ENCODE results near the gene CSTPP1. TPM values are rescaled to one million over a fixed set of nuclear protein-coding genes. Genes with fewer than 3 reads are reported as not detected.

The CSTPP1 gene
- total and polyA plus RNA-seq, 2 donors (not counting 3 experiments of a cell fraction or from before 2014, with no cell fraction given): 25.9 to 38.2 TPM

GRCh38 chr11:47152126-47152952 lies 215.8 kb downstream of the CSTPP1 start:
- H3K4me1 ChIP-seq (ENCODE audit: control insufficient read depth, extremely low read depth, insufficient read depth, low read length): no peaks in the 10 kb centered on the region
- H3K9me3 ChIP-seq (replicated peaks; ENCODE audit: control insufficient read depth, insufficient read depth, low read length): no peaks in the 10 kb centered on the region
- H3K27me3 ChIP-seq (ENCODE audit: control insufficient read depth in 2 of 2, insufficient read depth in 2 of 2, low read length in 2 of 2): no peaks in the 10 kb centered on the region
- FAIRE-seq: peak; percentile 95
- H3K9ac ChIP-seq (replicated peaks; ENCODE audit: extremely low read depth, insufficient read depth, low read length): no peak overlapping the region
- TF ChIP-seq JUN (IDR thresholded peaks at IDR 0.05; ENCODE audit: borderline replicate concordance, insufficient read depth, insufficient read length, low read depth) (no peak), POLR2AphosphoS5 (IDR thresholded peaks at IDR 0.05; ENCODE audit: insufficient read depth, low read depth, low read length) (no peak), EZH2 (IDR thresholded peaks at IDR 0.05; ENCODE audit: borderline replicate concordance, low read depth, low read length, severe bottlenecking) (no peak), CTCF (IDR thresholded peaks at IDR 0.05; ENCODE audit: extremely low read depth in 1 of 2, insufficient read depth in 1 of 2, low read depth in 1 of 2, low read length in 2 of 2) (no peak), MAX (IDR thresholded peaks at IDR 0.05; ENCODE audit: insufficient read depth, insufficient read length) (no peak), GATA2 (IDR thresholded peaks at IDR 0.05; ENCODE audit: insufficient read depth, insufficient read length, low read depth, low read length) (no peak), POLR2A (IDR thresholded peaks at IDR 0.05; ENCODE audit: low read depth, low read length) (no peak), MYC (IDR thresholded peaks at IDR 0.05; ENCODE audit: low read depth, low read length) (no peak), FOS (IDR thresholded peaks at IDR 0.05; ENCODE audit: borderline replicate concordance, insufficient read depth, low read length) (no peak)
- DNase-seq (ENCODE audit: low read depth, low spot score): no peak
- ChIA-PET POLR2A (no interaction called here), CTCF (interaction anchor here (0.6 to 5.1 kb wide), 35 partner anchors 9 to 327 kb away, joined by 3 to 120 read pairs (median 6); partner anchors contain the start of genes CSTPP1 and LRP4)
- no peaks in the 10 kb centered on the region for H3K79me2 ChIP-seq (ENCODE audit: control insufficient read depth, insufficient read depth, low read length)
- dilution Hi-C loops (cut with MboI; ENCODE audit: extremely low pct_ligation_motif_present, low sequenced_read_pairs): no loop called here
- no peak overlapping the region for H3K27ac ChIP-seq (ENCODE audit: insufficient read depth, low read depth, low read length)
- no peak overlapping the region for H3K4me3 ChIP-seq (replicated peaks in 1 of 3; ENCODE audit: insufficient read depth in 1 of 3, low read depth in 1 of 3, low read length in 3 of 3)
- intact Hi-C loops (cut with micrococcal nuclease): no loop called here
- BruUV-seq (replicated peaks): no TSS peak
- H3K9me1 ChIP-seq (replicated peaks; ENCODE audit: control insufficient read depth, extremely low read depth, insufficient read depth, low read length): no peaks in the 10 kb centered on the region
- peaks cover 0 to 2% of the 10 kb centered on the region in 2 experiments for H3K36me3 ChIP-seq (ENCODE audit: control insufficient read depth in 2 of 2, extremely low read depth in 1 of 2, insufficient read depth in 2 of 2, low read length in 2 of 2)
- no peaks in the 10 kb centered on the region for H4K20me1 ChIP-seq (replicated peaks; ENCODE audit: control insufficient read depth, extremely low read depth, insufficient read depth, low read length)
- no peak overlapping the region for H3K4me2 ChIP-seq (ENCODE audit: insufficient read depth, low read length)
- H2AFZ ChIP-seq (ENCODE audit: low read depth, low read length): no peak overlapping the region

Data from endothelial cell of umbilical vein (primary cell).